LNCAP (cell line): ENCODE results near the gene SMARCB1.

ENCODE experiments used
- TF ChIP-seq, protein P1 (sequence below): fragments of 450-650 bp; IDR thresholded peaks from 2 replicates; pipeline ENCODE4 v1.5.1; 2017; ENCODE audit warnings: mild to moderate bottlenecking

The SMARCB1 gene

DNA sequence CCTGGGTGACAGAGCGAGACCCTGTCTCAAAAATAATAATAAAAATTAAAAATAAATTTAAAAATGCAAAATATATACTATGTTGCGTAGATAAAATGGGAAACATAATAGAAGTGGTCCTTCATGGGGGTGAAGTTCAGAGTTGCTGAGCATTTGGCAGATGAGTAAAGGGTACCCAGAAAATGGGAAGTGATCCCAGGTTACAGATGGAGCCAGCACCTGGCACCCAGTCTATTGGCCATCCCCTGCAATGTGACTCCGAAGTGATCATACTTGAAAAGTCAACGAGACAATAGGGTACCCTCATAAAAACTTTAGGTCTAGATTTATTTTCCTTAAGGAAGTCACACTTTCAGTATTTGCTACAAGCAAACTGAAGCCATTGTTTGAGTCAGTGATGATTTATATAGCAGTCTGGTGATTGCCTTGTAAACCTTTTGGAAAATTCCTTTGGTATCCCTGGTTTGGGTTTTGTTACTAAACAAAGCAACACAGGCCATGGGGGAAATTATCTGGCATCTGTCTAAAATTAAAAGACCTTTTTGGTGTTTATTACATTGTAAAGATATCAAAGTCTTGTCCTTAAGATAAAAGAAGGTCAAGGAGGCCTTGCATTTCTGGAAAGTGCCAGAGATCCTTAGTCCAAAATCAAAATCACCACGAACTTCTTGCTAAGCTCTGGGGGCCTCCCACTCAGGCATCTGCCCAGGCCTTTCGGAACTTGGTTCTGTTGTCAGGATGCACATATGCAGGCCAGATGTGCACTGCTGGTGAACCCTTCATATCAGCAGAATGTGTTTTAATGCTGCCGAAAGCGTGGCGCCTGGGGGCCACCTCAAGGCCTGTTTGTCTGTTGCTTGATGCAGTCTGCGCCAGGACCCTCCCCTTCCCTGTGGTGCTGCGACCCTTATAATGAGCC lies 4.3 kb downstream of the SMARCB1 start:
- TF ChIP-seq, protein P1, sequence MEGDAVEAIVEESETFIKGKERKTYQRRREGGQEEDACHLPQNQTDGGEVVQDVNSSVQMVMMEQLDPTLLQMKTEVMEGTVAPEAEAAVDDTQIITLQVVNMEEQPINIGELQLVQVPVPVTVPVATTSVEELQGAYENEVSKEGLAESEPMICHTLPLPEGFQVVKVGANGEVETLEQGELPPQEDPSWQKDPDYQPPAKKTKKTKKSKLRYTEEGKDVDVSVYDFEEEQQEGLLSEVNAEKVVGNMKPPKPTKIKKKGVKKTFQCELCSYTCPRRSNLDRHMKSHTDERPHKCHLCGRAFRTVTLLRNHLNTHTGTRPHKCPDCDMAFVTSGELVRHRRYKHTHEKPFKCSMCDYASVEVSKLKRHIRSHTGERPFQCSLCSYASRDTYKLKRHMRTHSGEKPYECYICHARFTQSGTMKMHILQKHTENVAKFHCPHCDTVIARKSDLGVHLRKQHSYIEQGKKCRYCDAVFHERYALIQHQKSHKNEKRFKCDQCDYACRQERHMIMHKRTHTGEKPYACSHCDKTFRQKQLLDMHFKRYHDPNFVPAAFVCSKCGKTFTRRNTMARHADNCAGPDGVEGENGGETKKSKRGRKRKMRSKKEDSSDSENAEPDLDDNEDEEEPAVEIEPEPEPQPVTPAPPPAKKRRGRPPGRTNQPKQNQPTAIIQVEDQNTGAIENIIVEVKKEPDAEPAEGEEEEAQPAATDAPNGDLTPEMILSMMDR, result no peak

DNA sequence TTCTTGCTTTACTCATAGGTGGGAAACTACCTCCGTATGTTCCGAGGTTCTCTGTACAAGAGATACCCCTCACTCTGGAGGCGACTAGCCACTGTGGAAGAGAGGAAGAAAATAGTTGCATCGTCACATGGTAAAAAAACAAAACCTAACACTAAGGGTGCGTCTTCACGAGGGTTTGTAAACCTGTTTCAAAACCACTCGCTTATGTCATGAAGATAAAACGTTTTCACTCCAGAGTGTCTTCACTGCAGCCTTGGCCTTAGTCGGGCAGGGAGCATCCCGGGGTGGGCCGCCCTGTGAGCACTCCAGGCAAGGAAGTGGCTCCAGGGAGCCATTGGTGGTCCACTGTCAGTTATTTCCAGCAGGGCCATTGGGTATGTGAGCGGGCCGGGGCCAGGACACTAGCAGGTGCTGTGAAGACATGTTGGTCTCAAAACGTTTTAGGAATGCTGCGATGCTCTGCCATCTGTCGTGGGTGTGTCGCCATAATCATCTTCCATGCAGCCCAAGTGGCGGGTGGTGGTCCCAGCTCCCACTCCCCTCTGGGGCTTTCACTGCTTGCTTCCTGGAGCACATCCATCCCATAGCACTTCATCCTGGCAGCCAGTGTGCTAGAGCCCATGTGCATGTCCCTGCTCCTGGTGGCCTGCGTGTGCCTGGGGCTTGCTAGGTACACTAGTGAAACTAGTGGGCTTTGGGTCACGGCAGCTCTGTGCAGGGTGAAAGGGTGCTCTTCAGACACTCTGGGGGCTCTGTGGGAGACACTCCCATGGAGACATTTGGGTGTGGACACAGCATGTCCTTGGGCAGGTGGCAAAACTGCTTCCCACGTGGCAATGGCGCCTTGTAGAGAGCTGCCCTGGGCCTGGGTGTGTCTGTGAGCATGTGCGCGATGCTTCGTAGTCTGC lies 5.2 kb downstream of the SMARCB1 start:
- TF ChIP-seq, protein P1, result no peak

DNA sequence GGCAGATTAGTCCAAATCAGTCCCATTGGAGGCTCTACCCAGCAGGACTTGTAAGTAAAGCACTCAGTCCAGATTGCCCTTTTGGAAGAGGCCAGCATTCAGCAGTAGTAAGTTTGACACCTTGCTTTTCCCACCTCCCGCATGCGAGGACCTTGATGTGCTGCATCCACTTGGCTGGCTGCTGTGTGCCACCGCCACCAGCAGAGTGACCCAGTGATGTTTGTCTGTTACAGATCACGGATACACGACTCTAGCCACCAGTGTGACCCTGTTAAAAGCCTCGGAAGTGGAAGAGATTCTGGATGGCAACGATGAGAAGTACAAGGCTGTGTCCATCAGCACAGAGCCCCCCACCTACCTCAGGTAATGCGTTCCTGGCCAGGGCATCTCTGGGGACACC lies 6.6 kb downstream of the SMARCB1 start:
- TF ChIP-seq, protein P1, result no peak

DNA sequence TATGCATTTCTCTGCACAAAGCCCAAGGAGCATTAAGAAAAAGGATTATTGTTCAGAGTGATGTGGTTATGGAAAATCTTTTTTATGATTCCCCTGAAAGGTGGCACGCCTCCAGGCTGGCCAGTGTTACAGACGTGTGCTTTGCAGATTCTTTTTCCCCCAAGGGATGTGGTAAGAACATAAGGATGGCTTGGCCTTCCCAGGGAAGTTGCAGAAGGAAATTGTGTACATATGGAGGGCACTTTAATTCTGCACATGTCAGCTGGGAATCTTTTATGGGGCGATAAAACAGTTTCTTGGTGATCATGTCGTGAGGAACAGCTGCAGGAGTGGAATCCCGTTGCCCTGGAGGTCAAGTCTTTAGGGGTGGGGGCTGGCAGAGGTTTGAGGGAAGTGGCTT lies 9.7 kb downstream of the SMARCB1 start:
- TF ChIP-seq, protein P1, result no peak

DNA sequence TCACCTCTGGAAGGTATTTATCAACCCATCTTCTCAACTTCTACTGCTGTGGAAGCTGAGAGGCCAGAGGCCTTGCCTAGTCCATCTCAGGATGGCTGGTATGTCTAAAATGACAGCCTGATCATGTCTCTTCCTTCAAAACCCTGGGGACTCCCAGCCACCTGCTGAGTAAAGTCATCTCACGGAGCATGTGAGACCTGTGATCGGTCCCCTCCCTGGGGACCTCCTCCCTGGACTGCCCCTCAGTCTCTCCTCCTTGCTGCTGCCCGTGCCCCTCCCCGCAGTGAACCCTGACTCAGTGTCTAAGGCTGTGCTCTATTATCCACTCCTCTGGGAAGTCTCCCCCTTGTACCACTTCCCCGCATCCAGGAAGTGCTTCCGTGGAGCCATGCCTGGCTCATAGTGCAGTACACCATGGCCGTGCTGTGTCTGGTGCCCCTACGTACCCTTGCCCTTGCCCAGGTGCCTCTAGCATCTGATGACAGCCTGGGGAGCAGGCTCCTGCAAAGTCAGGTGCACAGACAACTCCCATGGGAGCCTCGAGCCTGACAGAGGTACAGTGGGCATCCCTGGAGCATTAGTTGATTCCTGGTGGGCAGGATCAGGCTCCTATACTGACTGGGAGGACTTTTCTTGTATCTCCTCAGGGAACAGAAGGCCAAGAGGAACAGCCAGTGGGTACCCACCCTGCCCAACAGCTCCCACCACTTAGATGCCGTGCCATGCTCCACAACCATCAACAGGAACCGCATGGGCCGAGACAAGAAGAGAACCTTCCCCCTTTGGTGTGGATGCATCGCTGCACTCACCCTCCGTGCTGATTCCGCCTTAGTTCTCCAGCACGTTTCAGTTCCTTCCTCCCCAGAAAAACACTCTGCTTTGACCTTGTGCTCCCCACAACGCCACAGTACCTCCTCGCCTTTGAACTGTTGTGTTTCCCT lies 13.8 kb downstream of the SMARCB1 start:
- TF ChIP-seq, protein P1, result no peak

DNA sequence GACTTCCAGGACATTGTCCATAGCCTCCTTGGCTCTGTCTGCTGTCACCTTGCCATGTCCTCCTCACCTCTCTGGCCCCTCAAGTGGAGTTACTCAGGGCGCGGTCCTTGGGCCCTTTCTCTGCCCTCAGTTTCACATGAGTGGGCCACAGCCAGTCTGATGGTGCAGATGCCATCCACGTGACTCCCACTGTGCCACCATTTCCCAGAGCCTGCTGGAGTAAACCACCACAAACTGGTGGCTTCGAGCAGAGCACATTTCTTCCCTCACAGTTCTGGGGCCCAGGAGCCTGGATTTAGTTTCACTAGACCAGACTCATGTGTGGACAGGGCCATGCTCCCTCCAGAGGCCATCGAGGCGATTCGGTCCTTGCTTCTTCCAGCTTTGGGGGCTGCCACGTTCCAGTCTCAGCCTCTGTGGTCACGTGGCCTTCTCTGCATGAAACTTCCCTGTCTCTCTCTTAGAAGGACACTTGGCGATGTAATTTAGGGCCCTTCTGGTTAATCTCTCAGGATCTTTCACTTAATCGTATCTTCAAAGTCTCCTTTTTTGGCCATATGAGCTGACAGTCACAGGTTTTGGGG lies 14.6 kb downstream of the SMARCB1 start:
- TF ChIP-seq, protein P1, result no peak
